ENCODE data around the gene NLGN2.

NLGN2 gene

DNA sequence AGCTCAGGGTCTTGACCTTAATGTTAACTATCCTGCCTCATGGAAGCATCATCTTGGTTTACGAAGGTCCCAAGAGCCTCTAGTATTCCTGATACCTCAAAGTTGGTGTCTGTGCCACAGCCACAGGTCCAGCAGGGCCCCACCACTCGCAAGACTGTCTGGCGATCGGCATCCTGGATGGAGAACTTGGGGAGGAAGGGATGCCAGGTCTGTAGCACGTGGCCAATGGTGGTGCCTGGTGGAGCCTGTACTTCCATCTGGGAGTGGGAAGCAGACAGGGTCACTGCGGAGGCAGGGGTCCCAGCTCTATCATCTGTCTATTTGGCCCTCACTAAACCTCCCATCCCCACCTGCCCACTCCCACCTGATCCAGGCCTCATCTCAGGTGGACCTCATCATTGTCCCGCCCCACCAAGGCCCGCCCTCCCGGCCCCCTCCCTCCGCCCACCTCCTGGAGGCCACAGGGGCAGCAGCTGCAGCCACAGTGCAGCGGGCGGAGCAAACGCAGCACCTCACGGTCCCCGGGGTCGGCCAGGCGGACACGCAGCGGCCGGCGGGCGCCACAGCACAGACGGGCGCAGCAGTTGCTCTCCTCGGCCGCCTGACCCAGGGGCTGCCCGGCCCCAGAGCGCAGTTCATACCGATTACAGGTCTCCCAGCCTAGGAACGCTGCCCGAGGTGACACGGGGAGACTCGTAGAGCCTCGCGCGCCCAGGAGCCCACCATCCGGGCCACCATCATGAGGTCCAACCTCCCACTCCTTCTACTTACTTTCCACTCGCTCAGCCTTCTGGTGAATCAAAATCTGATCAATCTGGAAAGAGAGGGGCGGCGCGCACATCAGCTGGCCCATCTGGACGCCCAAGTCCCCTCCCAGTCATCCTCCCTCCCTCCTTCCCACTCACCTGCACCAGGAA lies 14.7 kb upstream of the NLGN2 start:
- no peak for DNase-seq (ENCODE audit: low read depth)

- DNase-seq (ENCODE audit: low read depth), result peak; percentile 52
These were observed 13.8 kb upstream of the NLGN2 start for GRCh38 chr17:7393613-7394451.

GRCh38 chr17:7394452-7395191 lies 13.0 kb upstream of the NLGN2 start, which contains the start of gene PLSCR3:
PLSCR3 (minus strand) TSS chr17:7394525; CDS start chr17:7394110, 415 bp downstream.
- peak; percentile 75 for DNase-seq (ENCODE audit: low read depth)

DNA sequence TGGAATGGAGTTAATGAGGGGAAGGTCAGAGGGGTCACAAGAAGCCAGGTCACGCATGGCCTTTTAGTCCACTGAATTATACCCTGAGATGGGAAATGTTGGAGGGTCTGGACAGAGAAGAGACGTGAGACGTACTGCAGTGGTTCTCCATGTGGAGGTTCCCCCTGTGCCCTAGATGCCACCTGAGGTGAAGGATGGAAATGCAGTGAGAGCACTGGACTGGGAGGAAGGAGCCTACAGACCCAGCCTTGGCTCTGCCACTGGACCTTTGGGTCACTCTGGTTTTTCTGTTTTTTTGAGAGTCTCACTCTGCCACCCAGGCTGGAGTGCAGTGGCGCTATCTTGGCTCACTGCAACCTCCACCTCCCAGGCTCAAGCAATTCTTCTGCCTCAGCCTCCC lies 11.5 kb upstream of the NLGN2 start:
- DNase-seq (ENCODE audit: low read depth), result no peak

DNA sequence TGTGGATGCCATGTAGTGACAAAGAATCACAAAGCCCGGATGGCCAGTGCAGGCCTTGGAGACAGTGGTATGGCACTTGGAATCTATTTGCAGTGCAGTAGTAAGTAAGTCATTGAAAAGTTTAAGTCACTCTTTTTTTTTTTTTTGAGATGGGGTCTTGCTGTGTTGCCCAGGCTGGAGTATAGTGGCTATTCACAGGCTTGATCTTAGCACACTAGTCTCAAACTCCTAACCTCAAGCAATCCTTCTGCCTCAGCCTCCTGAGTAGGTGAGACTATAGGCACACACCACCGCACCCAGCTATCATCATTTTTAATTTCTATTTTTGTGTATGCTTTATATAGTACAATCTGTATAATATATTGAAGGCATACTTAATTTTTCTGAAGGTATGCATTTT lies 9.0 kb upstream of the NLGN2 start:
- no peak for DNase-seq (ENCODE audit: low read depth)

DNA sequence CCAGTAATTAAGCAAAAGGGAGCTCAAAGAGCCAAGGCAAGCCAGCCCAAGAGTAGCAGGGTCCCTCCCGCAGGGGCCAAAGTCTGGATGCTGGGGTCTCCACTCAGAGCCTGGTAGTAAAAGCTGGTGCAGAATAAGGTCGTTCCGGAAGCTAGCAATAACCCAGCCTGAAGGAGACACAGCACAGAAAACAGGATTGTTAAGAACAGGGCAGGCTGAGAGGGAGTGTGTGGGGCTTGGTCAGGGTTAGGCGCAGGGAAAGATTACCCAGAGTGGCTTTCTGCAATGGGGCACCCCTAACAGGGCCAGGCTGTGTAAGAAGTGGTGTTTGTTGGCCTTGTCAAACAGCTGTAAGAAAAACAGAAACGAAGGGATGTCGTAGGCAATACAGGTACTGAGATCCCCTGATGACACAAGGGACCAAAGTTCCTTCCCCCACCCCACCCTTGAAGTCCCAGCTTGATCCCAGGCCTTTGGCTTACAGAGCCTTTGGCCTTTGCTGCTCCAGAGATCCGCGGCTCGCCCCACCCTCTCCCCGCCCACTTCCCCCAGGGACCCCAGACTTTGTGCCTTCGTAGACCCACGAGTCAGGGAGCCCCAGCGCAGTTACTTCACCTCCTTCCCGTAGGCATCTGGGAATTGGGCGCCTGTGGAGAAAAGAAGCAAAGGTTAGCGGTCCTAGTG lies 4.5 kb upstream of the NLGN2 start:
- DNase-seq (ENCODE audit: low read depth), result no peak

DNA sequence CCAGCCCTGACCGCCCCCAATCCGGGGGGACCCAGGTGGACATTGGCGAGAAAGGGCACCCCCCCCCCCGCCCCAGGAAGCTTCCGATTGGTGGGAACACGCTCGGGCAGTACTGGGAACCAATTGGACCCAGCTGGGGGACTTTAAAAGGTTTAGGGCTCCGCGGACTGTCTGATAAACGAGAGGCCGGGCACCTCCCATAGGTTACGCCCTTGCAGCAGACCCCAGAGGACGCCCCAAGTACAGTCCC lies 4.0 kb upstream of the NLGN2 start:
- no peak for DNase-seq (ENCODE audit: low read depth)

- DNase-seq (ENCODE audit: low read depth), result peak; percentile 89
These were observed 3.5 kb upstream of the NLGN2 start, which contains the start of gene TMEM256 for GRCh38 chr17:7403977-7404736. TMEM256 (minus strand) TSS chr17:7404097; CDS start chr17:7404084, 13 bp downstream.

GRCh38 chr17:7404737-7405349 lies 2.8 kb upstream of the NLGN2 start:
- DNase-seq (ENCODE audit: low read depth), result peak; percentile 63

DNA sequence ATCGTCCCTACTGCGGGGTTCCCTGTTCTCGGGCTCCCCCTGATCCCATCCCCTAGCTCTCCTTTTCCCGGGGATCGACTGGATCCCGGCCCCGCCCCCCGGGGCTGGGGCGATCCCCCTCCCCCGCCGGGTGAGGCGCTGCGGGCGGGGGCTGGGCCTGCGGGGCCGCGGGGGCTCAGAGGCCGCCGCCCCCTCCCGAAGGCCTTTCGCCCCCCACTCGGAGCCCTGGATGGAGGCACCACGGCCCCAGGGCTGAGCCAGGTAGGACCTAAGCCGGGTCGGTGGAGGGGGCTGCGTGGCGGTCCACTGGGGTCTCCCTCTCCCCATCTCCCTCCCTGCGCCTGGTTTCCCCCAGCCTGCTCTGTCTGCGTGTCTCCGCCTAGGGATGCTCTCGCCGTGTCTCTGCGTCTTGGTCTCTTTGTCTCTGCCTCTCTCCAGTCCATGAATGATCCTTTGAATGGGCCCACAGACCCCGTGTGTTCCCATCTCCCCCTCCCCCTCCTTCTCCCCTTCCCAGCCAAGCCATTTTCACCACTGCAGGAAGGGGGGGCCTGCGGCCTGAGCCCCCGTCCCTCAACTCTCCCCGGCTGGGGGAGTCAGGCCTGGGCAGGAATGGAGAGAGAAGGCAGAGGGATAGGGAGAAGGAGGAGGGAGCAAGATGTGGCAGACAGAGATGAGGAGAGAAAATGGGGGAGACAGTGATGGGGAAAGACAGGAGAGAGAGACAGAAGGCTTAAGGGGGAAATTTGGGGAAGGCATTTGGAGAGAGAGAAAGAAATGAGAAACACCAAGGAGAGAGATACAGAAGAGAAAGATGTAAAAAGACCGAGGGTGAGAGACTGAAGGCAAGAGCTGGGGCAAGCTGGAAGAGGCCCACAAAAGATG lies 2.1 kb upstream of the NLGN2 start:
- no peak for DNase-seq (ENCODE audit: low read depth)

DNA sequence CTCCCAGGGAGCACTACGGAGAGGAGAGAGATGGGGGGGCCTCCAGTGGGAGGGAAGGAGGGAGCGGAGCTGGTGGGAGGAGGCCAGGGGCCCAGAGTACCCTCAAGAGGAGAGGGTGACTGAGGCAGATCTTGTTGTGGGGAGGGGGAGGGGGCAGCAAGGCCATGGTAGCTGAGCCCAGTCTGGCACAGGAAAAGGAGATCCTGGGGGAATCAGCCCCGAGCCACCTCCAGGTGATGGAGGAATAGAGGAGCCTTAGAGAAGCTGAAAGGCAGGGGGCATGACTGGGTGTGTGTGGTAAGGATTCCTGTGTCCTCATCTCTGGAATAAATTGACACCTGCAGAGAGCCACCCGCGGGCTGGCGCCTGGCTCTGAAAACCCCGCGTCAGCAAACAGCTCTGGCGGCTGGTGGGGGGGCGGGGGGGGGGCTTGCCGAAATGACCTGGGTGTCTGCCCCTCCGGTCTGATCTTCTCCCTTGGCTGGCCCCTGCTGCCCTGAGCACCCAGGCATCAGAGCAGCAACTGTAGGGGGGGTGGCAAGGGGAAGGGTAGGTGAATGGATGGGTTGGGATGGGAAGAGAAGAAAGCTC lies 1.3 kb upstream of the NLGN2 start:
- no peak for DNase-seq (ENCODE audit: low read depth)

GRCh38 chr17:7407082-7407481 lies 563 bp upstream of the NLGN2 start:
- no peak for DNase-seq (ENCODE audit: low read depth)

DNA sequence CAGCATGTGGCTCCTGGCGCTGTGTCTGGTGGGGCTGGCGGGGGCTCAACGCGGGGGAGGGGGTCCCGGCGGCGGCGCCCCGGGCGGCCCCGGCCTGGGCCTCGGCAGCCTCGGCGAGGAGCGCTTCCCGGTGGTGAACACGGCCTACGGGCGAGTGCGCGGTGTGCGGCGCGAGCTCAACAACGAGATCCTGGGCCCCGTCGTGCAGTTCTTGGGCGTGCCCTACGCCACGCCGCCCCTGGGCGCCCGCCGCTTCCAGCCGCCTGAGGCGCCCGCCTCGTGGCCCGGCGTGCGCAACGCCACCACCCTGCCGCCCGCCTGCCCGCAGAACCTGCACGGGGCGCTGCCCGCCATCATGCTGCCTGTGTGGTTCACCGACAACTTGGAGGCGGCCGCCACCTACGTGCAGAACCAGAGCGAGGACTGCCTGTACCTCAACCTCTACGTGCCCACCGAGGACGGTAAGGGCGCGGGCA lies 645 bp downstream of the NLGN2 start:
- peak; percentile 16 for DNase-seq (ENCODE audit: low read depth)

- no peak for DNase-seq (ENCODE audit: low read depth)
These were observed 1.2 kb downstream of the NLGN2 start for GRCh38 chr17:7408863-7409262.

- no peak for DNase-seq (ENCODE audit: low read depth)
These were observed 2.1 kb downstream of the NLGN2 start for GRCh38 chr17:7409716-7410115.

DNA sequence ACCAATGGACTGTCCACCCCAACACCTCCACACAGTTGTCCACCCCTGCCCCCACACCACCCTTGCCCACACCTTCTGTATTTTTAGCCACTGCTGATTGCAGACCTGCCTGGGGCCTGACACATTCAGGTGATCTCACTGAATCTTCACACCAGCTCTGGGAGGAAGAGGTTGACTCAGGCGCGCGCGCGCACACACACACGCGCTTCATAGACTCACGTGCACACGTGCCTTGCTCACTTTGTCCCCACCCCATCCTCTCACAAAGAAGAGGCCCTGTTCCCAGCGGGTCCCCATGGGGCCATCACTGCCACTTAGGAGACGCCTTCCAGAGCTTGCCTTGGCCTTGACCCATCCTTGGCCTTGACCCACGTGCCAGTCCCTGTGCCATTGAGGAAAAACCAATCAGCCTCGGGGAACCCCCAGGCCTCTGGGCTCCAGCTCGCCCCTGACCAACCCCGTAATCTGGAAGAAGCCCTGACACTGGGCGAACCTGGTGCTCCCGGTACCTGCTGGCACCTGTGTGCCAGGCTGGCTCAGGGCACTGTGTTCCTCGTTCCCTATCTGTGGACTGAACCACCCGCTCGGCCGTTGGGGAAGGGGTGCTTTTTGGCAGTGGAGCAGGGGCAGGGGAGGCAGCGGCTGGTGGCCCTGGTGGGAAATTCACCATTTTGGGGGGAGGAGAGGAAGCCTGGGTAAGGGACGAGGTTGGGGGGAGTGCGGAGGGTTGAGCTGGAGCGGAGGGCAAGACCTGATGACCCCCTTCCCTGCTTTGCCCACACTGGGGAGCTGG lies 3.2 kb downstream of the NLGN2 start:
- no peak for DNase-seq (ENCODE audit: low read depth)

GRCh38 chr17:7411427-7411750 lies 3.7 kb downstream of the NLGN2 start:
- no peak for DNase-seq (ENCODE audit: low read depth)

DNA sequence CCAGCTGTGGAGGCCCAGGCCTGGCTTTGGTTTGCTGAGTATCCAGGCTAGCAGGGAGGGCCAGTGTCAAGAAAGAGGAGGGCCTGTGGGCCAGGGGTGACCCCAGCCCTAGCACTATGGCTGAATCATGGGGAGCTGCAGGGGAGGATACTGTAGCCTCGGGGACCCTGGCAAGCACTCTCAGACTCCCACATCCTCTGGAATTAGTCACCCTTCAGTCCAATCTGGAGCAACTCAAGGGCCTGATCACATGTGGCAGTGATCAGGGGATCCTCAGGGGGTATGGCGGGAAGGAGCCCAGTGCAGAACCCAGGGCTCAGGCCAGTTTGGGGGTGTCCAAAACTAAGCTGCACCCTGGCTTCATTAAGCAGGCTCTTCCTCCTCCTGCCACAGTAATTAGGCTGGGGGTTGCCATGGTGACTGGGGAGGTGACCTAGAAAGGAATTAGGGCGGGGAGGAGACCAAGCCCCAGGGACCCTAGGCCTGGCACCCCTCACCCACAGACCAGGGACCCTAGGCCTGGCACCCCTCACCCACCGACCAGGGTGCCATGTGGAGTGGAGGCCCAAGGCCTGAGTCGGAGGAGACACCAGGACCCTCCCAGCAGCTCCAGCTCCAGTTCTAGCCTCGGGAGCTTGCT lies 5.8 kb downstream of the NLGN2 start:
- no peak for DNase-seq (ENCODE audit: low read depth)

Measured in activated T-helper 1 cell treated with Interleukin-2 at 50 U/mL for 16 hours (primary cell).